Posterior cingulate gyrus (tissue), 11 donors: ENCODE results near the gene TGFBR1.

ENCODE experiments used
- DNase-seq, 10 donors: peaks; one replicate each; pipeline versions ENCODE4 v3.0.0 to v3.0.0-alpha.2; 2020 to 2021; ENCODE audit warnings: mixed read lengths in 3 of 10
- intact Hi-C: fragments of 100-400 bp; cut with DNase I; formaldehyde crosslinking; loops from one replicate; pipeline ENCODE4 v1.15.1; 2023

TGFBR1 gene

GRCh38 chr9:99130069-99130468 lies 25.2 kb downstream of the TGFBR1 start:
- intact Hi-C loops: no loop called here
- no peak for DNase-seq

DNA sequence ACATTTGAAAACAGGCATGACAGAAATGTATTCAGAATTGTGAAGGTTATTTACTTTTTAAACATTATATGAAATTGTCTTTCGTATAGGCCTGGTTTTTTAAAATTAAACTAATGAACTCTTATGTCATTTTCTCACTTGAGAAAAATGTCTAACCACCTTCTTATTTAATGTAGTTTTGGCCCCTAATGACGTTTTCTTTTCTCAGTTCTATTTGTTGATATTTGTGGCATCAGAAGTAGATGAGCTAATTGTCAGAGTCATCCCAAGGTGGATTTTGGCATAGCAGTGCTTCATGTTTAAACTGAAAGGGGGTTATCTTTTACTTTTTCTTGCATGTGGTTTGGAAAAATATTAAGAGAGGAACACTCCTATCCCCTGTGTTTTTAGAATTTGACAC lies 28.2 kb downstream of the TGFBR1 start:
- DNase-seq: no peak
- intact Hi-C loops: no loop called here

DNA sequence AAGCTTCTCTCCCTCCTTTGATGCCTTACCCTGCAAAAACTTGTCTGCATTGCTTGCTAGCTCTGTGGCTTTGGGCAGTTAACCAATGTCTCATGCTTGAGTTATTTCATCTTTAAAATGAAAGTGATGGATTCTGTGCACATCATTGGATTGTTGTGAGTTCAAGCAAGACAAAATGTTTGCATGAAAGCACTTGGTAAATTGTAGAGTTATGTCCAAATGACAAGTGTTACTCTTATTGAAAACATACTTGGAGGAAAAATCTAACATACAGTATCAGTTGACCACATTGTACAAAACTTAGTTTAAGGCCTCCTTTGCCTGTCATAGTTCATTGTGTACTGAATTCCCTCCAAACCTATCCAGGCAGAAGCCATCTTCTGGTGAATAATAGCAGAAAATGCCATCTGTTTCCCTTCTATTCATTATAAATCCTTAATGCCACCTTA lies 30.0 kb downstream of the TGFBR1 start:
- DNase-seq: no peak
- intact Hi-C loops: no loop called here

- intact Hi-C loops: no loop called here
- no peak for DNase-seq
Observed at GRCh38 chr9:99135456-99135855, 30.5 kb downstream of the TGFBR1 start.

DNA sequence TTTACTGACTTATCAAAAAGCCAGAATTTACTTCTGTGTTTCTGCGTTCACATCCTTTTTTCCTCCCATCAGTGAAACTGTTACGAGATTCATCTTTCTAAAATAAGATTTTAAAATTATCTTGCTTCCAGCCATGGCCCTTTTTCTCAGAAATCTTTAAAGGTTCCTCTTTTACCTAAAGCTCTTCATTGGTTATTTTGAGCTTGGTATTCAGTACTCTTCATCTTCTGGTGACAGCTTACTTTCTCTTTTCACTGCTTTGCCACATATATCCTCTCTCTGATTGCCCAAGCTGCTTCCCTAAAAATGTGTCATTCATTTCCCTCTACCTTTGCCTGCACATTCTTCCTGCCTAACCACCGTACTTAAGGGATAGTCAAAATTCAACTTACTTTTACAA lies 32.3 kb downstream of the TGFBR1 start:
- intact Hi-C loops: no loop called here
- DNase-seq: no peak

- intact Hi-C loops: no loop called here
- DNase-seq: no peak
Observed at GRCh38 chr9:99137891-99138290, 33.0 kb downstream of the TGFBR1 start.

GRCh38 chr9:99138424-99139284 lies 33.7 kb downstream of the TGFBR1 start:
- peak in 1 of 10 donors; percentile 46 for DNase-seq
- intact Hi-C loops: no loop called here

GRCh38 chr9:99139868-99140267 lies 35.0 kb downstream of the TGFBR1 start:
- no peak for DNase-seq
- intact Hi-C loops: loop anchor here (1.0 to 2.0 kb wide), 3 partner anchors 140 to 291 kb away; no protein-coding TSS in a partner anchor

- intact Hi-C loops: loop anchor here (1.0 to 2.0 kb wide), 3 partner anchors 140 to 292 kb away; no protein-coding TSS in a partner anchor
- DNase-seq: peak in 6 of 10 donors; percentile 17 to 88 (median 32)
Observed at GRCh38 chr9:99140685-99141314, 35.9 kb downstream of the TGFBR1 start.

GRCh38 chr9:99141849-99142248 lies 36.9 kb downstream of the TGFBR1 start:
- no peak for DNase-seq
- intact Hi-C loops: loop anchor here (2.0 kb wide), 1 partner anchor 293 kb away; no protein-coding TSS in a partner anchor

GRCh38 chr9:99142275-99142674 lies 37.4 kb downstream of the TGFBR1 start:
- no peak for DNase-seq
- intact Hi-C loops: no loop called here

- intact Hi-C loops: no loop called here
- no peak for DNase-seq
Observed at GRCh38 chr9:99143655-99144054, 38.7 kb downstream of the TGFBR1 start.

DNA sequence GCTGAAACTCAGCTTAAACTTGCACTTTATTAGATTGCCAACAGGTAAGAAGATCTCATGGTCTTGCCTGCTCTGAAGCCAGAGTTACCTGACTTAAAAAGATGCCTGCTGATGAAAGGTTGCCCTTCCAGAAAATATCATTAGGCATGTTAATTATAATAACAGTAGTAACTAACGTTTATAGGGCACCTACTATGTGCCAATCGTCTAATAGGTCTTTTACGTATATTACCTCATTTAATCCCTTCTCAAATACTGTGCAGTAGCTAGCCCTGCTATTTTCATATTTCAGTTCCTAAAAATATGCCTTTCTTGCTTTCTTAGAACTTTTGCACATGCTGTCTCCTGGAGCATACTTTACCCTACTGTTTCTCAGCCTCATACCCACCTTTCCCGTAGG lies 40.1 kb downstream of the TGFBR1 start:
- DNase-seq: no peak
- intact Hi-C loops: no loop called here

GRCh38 chr9:99146574-99146973 lies 41.7 kb downstream of the TGFBR1 start:
- DNase-seq: no peak
- intact Hi-C loops: no loop called here

DNA sequence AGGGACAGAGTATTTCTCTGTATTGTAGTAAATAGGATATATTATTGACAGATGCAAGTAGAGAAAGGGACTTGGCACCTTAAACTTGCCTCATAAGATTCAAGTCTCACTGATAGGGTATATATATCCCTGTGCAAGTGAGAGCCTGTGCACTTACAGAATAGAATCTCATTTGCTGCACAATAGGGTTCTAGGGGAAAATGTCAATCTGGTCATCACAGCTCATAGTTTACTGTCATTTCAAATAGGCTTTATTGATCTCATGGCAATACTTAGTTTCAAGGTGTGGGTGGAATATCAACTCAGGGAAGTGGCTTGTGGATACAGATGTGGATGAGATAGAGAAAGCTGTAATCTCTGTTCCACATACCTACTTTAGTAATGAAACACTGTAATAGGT lies 42.3 kb downstream of the TGFBR1 start:
- DNase-seq: no peak
- intact Hi-C loops: no loop called here

DNA sequence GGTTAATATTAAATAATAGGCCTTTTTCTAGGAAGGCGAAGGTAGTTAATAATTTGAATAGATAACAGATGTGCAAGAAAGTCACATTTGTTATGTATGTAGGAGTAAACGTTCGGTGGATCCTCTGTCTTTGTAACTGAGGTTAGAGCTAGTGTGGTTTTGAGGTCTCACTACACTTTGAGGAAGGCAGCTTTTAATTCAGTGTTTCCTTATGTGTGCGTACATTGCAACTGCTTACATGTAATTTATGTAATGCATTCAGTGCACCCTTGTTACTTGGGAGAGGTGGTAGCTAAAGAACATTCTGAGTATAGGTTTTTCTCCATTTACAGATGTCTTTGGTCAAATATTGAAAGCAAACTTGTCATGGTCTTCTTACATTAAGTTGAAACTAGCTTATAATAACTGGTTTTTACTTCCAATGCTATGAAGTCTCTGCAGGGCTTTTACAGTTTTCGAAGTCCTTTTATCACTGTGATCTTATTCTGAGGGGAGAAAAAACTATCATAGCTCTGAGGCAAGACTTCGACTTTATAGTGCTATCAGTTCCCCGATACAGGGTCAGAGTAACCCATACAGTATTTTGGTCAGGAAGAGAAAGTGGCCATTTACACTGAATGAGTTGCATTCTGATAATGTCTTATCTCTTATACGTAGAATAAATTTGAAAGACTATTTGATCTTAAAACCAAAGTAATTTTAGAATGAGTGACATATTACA lies 45.7 kb downstream of the TGFBR1 start:
- no peak for DNase-seq

DNA sequence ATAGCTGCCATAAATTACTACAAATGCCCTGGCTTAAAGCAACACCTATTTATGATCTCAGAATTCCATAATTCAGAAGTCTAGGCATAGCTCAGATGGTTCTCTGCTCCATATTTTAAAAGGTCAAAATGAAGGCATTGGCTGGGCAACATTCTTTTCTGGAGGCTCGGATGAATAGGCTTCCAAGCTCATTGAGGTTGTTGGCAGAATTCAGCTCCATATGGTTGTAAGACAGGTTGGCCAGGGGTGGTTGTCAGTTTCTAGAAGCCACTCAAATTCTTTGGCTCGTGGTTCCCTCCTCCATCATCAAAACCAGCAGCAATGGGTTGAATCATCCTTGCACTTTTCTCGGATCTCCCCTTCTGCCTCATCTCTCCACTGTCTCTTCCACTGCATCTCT lies 49.4 kb downstream of the TGFBR1 start:
- intact Hi-C loops: no loop called here
- no peak for DNase-seq

More for the DNA sequence above, 45.7 kb downstream of the TGFBR1 start:
- intact Hi-C loops: no loop called here

DNA sequence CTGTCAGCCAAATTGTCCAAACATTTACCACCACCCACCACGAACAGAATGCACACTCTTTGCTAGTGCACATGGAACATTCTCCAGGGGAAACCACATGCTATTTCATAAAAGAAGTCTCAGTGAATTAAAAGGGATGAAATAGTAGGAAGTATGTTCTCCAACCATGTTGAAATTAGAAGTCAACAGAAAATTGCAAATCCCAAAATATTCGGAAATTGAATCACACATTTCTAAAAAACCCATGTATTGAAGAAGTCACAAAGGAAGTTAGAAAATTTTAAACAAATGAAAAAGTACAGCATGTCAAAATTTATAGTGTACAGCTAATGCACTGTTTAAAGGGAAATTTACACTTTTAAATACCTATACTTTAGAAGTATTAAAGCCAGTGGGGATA lies 50.8 kb downstream of the TGFBR1 start:
- intact Hi-C loops: no loop called here
- no peak for DNase-seq

GRCh38 chr9:99158629-99159028 lies 53.7 kb downstream of the TGFBR1 start:
- no peak for DNase-seq
- intact Hi-C loops: no loop called here

DNA sequence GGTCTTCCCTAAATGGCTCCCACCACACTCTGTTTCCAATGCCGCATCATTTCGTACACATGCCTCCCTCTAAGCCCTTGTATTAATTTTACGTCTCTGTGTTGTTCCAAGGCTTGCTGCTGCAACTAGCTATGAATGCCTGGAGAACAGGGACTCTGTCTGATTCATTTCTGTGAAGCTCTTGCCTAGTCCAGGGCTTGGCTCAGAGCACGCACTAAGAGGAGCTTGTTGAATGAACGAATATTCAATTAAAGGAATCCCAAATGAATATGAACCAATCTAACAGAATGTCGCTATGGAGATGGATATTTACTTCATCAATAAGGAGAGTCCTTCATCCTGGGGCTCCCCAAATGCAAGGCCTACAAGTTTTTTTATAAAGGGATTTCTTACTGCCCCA lies 55.3 kb downstream of the TGFBR1 start:
- intact Hi-C loops: no loop called here
- DNase-seq: no peak

DNA sequence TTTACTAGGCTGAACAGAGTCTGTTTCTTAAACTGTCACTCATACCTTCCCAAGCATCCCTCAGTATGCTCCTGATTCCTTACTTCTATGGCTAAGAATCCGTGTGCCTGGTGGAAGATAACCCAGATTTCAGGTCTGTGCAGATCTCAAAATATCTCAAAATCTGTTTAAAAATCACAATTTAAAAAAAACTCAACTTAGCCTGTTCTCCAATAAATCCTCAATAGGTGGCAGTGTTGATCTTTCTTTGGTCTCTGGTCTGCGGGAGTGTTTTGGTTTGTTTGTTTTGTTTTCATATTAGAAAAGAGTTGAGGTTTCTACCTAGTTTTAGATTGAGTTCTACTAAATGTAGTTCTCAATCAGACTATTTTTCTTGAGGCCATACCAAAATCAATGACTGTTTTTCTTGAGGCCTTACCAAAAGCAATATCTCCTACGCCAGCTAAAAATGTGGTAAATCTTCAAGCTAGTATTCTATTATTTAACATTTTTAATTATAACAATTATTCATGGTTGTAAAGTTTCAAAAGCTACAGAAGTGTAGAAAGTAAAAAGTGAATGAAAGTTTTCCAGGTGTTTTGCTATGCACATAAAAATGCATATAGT lies 57.9 kb downstream of the TGFBR1 start:
- no peak for DNase-seq
- intact Hi-C loops: no loop called here
